ENCODE measurements around the gene SHANK1. TPM values are rescaled to one million over a fixed set of nuclear protein-coding genes. Genes with fewer than 3 reads are reported as not detected.

The SHANK1 gene
- total and polyA plus RNA-seq, 2 experiments from 2014 or later, result 0.58 to 2.7 TPM

DNA sequence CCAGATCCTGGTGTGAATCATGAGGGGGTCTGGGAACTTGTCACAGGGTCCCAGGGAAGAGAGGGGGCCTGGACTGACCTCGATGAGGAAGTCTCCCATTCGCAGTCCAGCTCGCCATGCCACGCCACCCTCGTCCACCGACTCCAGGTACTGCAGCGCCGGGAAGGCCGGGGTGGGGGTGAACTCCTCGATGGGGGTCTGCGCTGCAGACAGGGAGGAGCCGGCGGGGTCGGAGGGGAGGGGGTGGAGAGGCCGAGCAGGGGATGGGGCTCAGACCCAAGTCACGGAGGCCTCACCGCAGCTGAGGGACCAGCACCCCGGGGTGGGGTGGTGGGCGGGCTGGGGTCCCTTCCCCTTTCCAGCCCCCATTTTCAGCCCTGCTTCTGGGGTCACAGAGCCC lies 30.8 kb downstream of the SHANK1 start:
- Histone ChIP-seq H3K4me3 (no peak overlapping the region), H3K27me3 (replicated peaks; ENCODE audit: insufficient read depth) (peaks cover 8% of the 10 kb centered on the region; the same call in 1 of the 2 replicates), H3K9me2 (ENCODE audit: insufficient read depth) (no peaks in the 10 kb centered on the region), H2AFZ (no peak overlapping the region), H3K9ac (no peak overlapping the region), H4K20me1 (ENCODE audit: insufficient read depth) (no peaks in the 10 kb centered on the region), H3K4me1 (ENCODE audit: insufficient read depth) (no peaks in the 10 kb centered on the region), H3K4me2 (ENCODE audit: unreplicated experiment) (no peak overlapping the region), H3K9me3 (ENCODE audit: low read depth) (no peaks in the 10 kb centered on the region), H3F3A (ENCODE audit: insufficient read depth) (no peaks in the 10 kb centered on the region), H3K27ac (no peak overlapping the region), H3K36me3 (ENCODE audit: low read depth) (no peaks in the 10 kb centered on the region), H3K79me2 (ENCODE audit: insufficient read depth) (no peaks in the 10 kb centered on the region)
- 57 to 68% methylated on average over 6 to 19 of the region's 19 CpGs for WGBS, 2 experiments (ENCODE audit: low coverage in 1 of 2, low lambda C conversion rate in 2 of 2, missing lambda C conversion rate in 2 of 2)
- DNase-seq, result no peak
- TF ChIP-seq EZH2 (IDR thresholded peaks at IDR 0.05; ENCODE audit: insufficient read depth, poor library complexity, severe bottlenecking) (no peak), EZH2phosphoT487 (IDR thresholded peaks at IDR 0.05; ENCODE audit: insufficient read depth, low read depth) (no peak)
- in situ Hi-C loops (cut with MboI), result no loop called here

DNA sequence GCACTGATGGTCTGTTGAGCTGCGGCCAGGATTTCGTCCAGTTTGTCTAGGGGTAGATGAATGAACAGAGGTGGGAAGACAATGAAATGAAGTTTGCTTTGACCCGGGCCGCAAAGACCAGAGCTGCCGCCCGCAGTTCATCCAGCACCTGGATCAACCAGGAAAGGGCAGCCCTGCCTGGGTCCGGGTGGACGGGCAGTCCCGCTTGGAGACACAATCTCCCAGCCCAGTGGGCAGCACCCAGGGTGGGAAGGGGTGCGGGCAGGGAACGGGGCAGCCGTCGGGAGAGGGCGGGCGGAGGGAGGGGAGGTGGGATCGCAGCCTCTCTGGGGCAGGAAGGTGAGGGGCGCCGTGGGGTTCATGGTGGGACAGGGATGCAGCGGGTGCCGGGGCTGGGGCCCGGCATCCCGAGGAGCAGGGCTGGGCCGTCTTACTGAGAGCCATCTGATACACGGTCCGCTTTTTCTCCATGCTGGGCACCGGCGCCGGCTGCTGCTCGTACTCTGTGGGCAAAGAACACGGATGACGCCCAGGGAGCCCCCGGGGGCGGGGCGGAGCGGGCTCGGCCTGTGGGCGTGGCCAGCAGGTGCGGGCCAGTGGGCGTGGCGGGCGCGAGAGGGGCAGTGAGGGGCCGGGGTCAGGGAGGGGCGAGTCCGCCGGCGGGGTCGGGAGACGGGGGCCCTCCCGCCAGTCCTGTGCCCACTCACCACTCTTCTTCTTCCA lies 33.1 kb downstream of the SHANK1 start:
- no peak overlapping the region for H2AFZ ChIP-seq
- H3K9me3 ChIP-seq (ENCODE audit: low read depth), result no peaks in the 10 kb centered on the region
- no peaks in the 10 kb centered on the region for H3K79me2 ChIP-seq (ENCODE audit: insufficient read depth)
- no peak overlapping the region for H3K27ac ChIP-seq
- in situ Hi-C loops (cut with MboI), result no loop called here
- 32 to 50% methylated on average over 25 to 50 of the region's 50 CpGs for WGBS, 2 experiments (ENCODE audit: low coverage in 1 of 2, low lambda C conversion rate in 2 of 2, missing lambda C conversion rate in 2 of 2)
- no peaks in the 10 kb centered on the region for H3K9me2 ChIP-seq (ENCODE audit: insufficient read depth)
- peaks cover 13% of the 10 kb centered on the region for H3K27me3 ChIP-seq (replicated peaks; ENCODE audit: insufficient read depth)
- no peak for DNase-seq
- no peaks in the 10 kb centered on the region for H3K36me3 ChIP-seq (ENCODE audit: low read depth)
- no peak overlapping the region for H3K4me3 ChIP-seq
- no peaks in the 10 kb centered on the region for H4K20me1 ChIP-seq (ENCODE audit: insufficient read depth)
- no peaks in the 10 kb centered on the region for H3F3A ChIP-seq (ENCODE audit: insufficient read depth)
- no peak for TF ChIP-seq EZH2 (IDR thresholded peaks at IDR 0.05; ENCODE audit: insufficient read depth, poor library complexity, severe bottlenecking)
- TF ChIP-seq EZH2phosphoT487 (IDR thresholded peaks at IDR 0.05; ENCODE audit: insufficient read depth, low read depth), result no peak
- H3K4me1 ChIP-seq (ENCODE audit: insufficient read depth), result no peaks in the 10 kb centered on the region
- no peak overlapping the region for H3K4me2 ChIP-seq (ENCODE audit: unreplicated experiment)
- H3K9ac ChIP-seq, result no peak overlapping the region

DNA sequence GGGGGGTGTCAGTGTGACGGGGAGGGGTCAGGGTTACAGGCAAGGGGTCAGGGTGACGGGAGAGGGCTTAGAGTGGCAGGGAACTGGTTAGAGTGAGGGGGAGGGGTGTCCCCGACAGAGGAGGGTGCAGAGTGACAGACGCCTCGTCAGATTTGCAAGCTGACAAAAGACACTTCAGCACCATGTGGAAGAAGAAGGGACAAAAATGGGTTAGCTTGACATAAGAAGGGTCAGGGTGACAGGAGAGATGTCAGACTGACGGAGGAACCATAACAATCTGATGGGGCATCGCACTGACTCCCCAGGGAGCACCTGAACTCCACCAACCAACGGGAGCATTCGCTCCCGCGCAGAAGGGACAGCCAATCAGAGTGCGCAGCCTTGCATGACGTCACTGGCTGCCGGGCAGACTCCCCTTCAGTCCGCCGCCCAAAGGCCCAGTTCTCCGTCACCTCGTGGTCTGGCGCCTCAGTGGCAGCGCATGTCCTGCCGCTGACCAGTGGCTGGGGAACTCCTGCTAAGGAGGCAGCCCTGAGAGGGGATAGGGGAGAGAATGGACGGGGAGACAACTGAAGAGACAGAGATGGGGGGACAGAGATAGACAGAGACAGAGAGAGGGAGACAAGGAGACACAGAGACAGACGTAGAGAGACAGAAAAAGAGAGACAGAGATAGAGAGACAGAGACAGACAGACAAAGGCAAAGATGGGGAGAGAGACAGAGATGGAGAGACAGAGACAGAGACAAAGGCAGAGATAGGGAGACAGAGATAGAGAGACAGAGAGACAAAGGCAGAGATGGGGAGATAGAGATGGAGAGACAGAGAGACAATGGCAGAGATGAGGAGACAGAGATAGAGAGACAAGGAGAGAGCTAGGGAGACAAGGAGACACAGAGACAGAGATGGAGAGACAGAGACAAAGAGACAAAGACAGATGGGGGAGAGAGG lies 40.2 kb downstream of the SHANK1 start:
- Histone ChIP-seq H3K27me3 (replicated peaks; ENCODE audit: insufficient read depth) (peaks cover 7% of the 10 kb centered on the region), H3K4me1 (ENCODE audit: insufficient read depth) (no peaks in the 10 kb centered on the region), H3K9ac (no peak overlapping the region), H2AFZ (no peak overlapping the region), H4K20me1 (ENCODE audit: insufficient read depth) (no peaks in the 10 kb centered on the region), H3K9me2 (ENCODE audit: insufficient read depth) (no peaks in the 10 kb centered on the region), H3K36me3 (ENCODE audit: low read depth) (no peaks in the 10 kb centered on the region), H3K4me3 (no peak overlapping the region), H3F3A (ENCODE audit: insufficient read depth) (no peaks in the 10 kb centered on the region), H3K79me2 (ENCODE audit: insufficient read depth) (no peaks in the 10 kb centered on the region), H3K4me2 (ENCODE audit: unreplicated experiment) (no peak overlapping the region), H3K27ac (no peak overlapping the region), H3K9me3 (ENCODE audit: low read depth) (no peaks in the 10 kb centered on the region)
- TF ChIP-seq EZH2 (IDR thresholded peaks at IDR 0.05; ENCODE audit: insufficient read depth, poor library complexity, severe bottlenecking) (no peak), EZH2phosphoT487 (IDR thresholded peaks at IDR 0.05; ENCODE audit: insufficient read depth, low read depth) (no peak)
- DNase-seq, result peak; percentile 85
- in situ Hi-C loops (cut with MboI), result no loop called here
- 9 to 11% methylated on average over 22 to 23 of the region's 23 CpGs for WGBS, 2 experiments (ENCODE audit: low coverage in 1 of 2, low lambda C conversion rate in 2 of 2, missing lambda C conversion rate in 2 of 2)

DNA sequence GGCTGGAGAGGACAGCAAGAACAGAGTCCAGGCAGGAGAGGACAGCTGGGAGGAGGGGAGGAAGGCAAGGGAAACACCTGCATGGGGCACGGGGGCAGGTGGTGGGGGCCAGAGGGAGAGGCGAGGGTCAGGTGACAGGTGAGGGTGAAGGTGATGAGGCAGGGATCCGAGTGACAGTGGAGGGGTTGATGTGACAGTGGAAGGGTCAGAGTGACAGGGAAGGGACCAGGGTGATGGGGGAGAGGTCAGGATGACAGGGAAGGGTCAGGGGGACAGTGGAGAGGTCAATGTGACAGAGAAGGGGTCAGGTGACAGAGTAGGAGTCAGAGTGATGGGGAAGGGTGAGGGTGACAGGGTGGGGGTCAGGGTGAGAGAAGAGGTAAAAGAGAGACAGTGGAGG lies 41.3 kb downstream of the SHANK1 start:
- Histone ChIP-seq H3K27ac (no peak overlapping the region), H3K4me2 (ENCODE audit: unreplicated experiment) (no peak overlapping the region), H3K36me3 (ENCODE audit: low read depth) (no peaks in the 10 kb centered on the region), H3K4me1 (ENCODE audit: insufficient read depth) (no peaks in the 10 kb centered on the region), H4K20me1 (ENCODE audit: insufficient read depth) (no peaks in the 10 kb centered on the region), H3K79me2 (ENCODE audit: insufficient read depth) (no peaks in the 10 kb centered on the region), H3K9ac (no peak overlapping the region), H3K9me3 (ENCODE audit: low read depth) (no peaks in the 10 kb centered on the region), H3K27me3 (replicated peaks; ENCODE audit: insufficient read depth) (peaks cover 14% of the 10 kb centered on the region), H2AFZ (no peak overlapping the region), H3K9me2 (ENCODE audit: insufficient read depth) (no peaks in the 10 kb centered on the region), H3K4me3 (no peak overlapping the region), H3F3A (ENCODE audit: insufficient read depth) (no peaks in the 10 kb centered on the region)
- 0 to 40% methylated on average over 1 to 3 of the region's 3 CpGs for WGBS, 2 experiments (ENCODE audit: low coverage in 1 of 2, low lambda C conversion rate in 2 of 2, missing lambda C conversion rate in 2 of 2)
- no peak for TF ChIP-seq EZH2 (IDR thresholded peaks at IDR 0.05; ENCODE audit: insufficient read depth, poor library complexity, severe bottlenecking)
- TF ChIP-seq EZH2phosphoT487 (IDR thresholded peaks at IDR 0.05; ENCODE audit: insufficient read depth, low read depth), result no peak
- no peak for DNase-seq
- in situ Hi-C loops (cut with MboI), result no loop called here
